Hepatocyte (in vitro differentiated cells): ENCODE data around the gene PLTP.

Experiments used
- CTCF ChIP-seq: fragments of 200-600 bp; sonication (generic); IDR thresholded peaks from 2 replicates; pipeline ENCODE4 v1.5.1; 2016; ENCODE audit warnings: antibody characterized with exemption, mild to moderate bottlenecking; ENCODE audit not compliant: poor library complexity
- EZH2 ChIP-seq: fragments of 200-600 bp; sonication (generic); IDR thresholded peaks from 2 replicates; pipeline ENCODE4 v1.6.1; 2016; ENCODE audit warnings: antibody characterized with exemption, mild to moderate bottlenecking, borderline replicate concordance

GRCh38 chr20:45909336-45909808 lies 2.6 kb downstream of the PLTP start:
- TF ChIP-seq CTCF (no peak), EZH2 (no peak)
